Sigmoid colon (tissue), 4 donors: ENCODE measurements around the gene USH2A.

ENCODE experiments used
- POLR2A ChIP-seq, 2 donors: fragments of 450-650 bp; IDR thresholded peaks; one replicate each; pipeline ENCODE4 v1.6.1; 2016; ENCODE audit warnings: antibody characterized with exemption in 2 of 2, mild to moderate bottlenecking in 2 of 2, moderate library complexity in 2 of 2
- POLR2AphosphoS5 ChIP-seq, 4 donors: sonication (generic); formaldehyde crosslinking; IDR thresholded peaks; one replicate each; pipeline ENCODE4 v1.6.1; 2017; ENCODE audit warnings: antibody characterized with exemption in 4 of 4
- TF ChIP-seq, protein P1 (sequence below), 4 experiments: fragments of 450-650 bp in 3 of 4; fragments of 200-600 bp in 1 of 4; IDR thresholded peaks; one replicate each; pipeline ENCODE4 v1.5.1; 2016 to 2019; ENCODE audit warnings: antibody characterized with exemption in 4 of 4, mild to moderate bottlenecking in 3 of 4, moderate library complexity in 2 of 4

DNA sequence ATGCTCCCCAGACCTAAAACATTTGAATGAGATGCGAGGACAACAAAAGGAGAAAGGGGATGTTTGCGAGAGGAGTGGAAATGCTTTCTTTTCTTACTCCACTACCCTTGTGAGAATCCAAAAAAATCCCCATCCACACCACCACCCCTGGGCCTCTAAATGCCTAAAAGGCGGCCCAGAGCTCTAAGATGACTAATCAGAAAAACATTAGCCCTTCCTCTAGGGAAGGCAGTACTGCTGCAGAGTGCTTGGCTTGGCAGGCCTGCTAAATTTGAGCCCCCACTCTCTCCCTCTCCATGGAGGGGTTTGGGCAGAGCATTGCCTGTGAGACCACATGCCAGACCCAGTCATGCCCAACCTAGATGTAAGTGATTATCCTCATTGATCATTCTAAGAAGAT, 347.9 kb downstream of the USH2A start:
- TF ChIP-seq POLR2AphosphoS5 (IDR thresholded peaks at IDR 0.05): no peak
- TF ChIP-seq POLR2A (IDR thresholded peaks at IDR 0.05): no peak
- TF ChIP-seq, protein P1, sequence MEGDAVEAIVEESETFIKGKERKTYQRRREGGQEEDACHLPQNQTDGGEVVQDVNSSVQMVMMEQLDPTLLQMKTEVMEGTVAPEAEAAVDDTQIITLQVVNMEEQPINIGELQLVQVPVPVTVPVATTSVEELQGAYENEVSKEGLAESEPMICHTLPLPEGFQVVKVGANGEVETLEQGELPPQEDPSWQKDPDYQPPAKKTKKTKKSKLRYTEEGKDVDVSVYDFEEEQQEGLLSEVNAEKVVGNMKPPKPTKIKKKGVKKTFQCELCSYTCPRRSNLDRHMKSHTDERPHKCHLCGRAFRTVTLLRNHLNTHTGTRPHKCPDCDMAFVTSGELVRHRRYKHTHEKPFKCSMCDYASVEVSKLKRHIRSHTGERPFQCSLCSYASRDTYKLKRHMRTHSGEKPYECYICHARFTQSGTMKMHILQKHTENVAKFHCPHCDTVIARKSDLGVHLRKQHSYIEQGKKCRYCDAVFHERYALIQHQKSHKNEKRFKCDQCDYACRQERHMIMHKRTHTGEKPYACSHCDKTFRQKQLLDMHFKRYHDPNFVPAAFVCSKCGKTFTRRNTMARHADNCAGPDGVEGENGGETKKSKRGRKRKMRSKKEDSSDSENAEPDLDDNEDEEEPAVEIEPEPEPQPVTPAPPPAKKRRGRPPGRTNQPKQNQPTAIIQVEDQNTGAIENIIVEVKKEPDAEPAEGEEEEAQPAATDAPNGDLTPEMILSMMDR (IDR thresholded peaks at IDR 0.05): no peak
